BE2C (cell line): ENCODE measurements around the gene ADK.
"Not testable (repeated sequence)": the region's sequence is repeated elsewhere in the genome, so short reads cannot be mapped to it uniquely, and the experiment has no call there.

Source experiments
- DNase-seq: peaks from one replicate; pipeline ENCODE4 v3.0.0-alpha.2; 2020
- H3K27me3 ChIP-seq: fragments of 250-450 bp; sonication (Bioruptor Pico); 2 replicates; pipeline ENCODE4 v1.5.1; 2020; ENCODE audit warnings: mild to moderate bottlenecking
- H3K36me3 ChIP-seq: fragments of 250-450 bp; sonication (Bioruptor Pico); 2 replicates; pipeline ENCODE4 v1.5.1; 2020; ENCODE audit warnings: mild to moderate bottlenecking
- H3K4me1 ChIP-seq: fragments of 250-450 bp; sonication (Bioruptor Pico); 2 replicates; pipeline ENCODE4 v1.5.1; 2020
- H3K4me3 ChIP-seq: 2 replicates; pipeline ENCODE4 v1.5.1; 2011; ENCODE audit warnings: low read depth, low read length
- H3K9me3 ChIP-seq: fragments of 250-450 bp; sonication (Bioruptor Pico); 2 replicates; pipeline ENCODE4 v1.5.1; 2020
- CTCF ChIP-seq: IDR thresholded peaks from 2 replicates; pipeline ENCODE4 v1.5.1; 2012; ENCODE audit warnings: mild to moderate bottlenecking, low read depth, low read length

The ADK gene

GRCh38 chr10:74179111-74179710 lies 28.2 kb downstream of the ADK start:
- no peak for TF ChIP-seq CTCF
- no peak for DNase-seq
- Histone ChIP-seq H3K9me3 (no peaks in the 10 kb centered on the region; the same call in 1 of the 2 replicates), H3K27me3 (no peaks in the 10 kb centered on the region), H3K4me1 (peaks cover 8% of the 10 kb centered on the region), H3K4me3 (no peak overlapping the region), H3K36me3 (no peaks in the 10 kb centered on the region)

- H3K4me1 ChIP-seq: no peaks in the 10 kb centered on the region
- H3K27me3 ChIP-seq: no peaks in the 10 kb centered on the region
- no peaks in the 10 kb centered on the region for H3K36me3 ChIP-seq
- H3K4me3 ChIP-seq: no peak overlapping the region
- H3K9me3 ChIP-seq: no peaks in the 10 kb centered on the region; the same call in 1 of the 2 replicates
- TF ChIP-seq CTCF: no peak
- no peak for DNase-seq
These were observed 35.7 kb downstream of the ADK start for GRCh38 chr10:74186678-74187077.

- Histone ChIP-seq H3K36me3 (no peaks in the 10 kb centered on the region), H3K9me3 (no peaks in the 10 kb centered on the region; the same call in 1 of the 2 replicates), H3K4me3 (no peak overlapping the region), H3K4me1 (no peaks in the 10 kb centered on the region), H3K27me3 (no peaks in the 10 kb centered on the region)
- no peak for TF ChIP-seq CTCF
- no peak for DNase-seq
These were observed 36.2 kb downstream of the ADK start for GRCh38 chr10:74187237-74187636.

GRCh38 chr10:74188617-74189016 lies 37.6 kb downstream of the ADK start:
- H3K36me3 ChIP-seq, H3K27me3 ChIP-seq, H3K9me3 ChIP-seq, DNase-seq, H3K4me1 ChIP-seq, H3K4me3 ChIP-seq: not testable (repeated sequence)

- no peak for TF ChIP-seq CTCF
- DNase-seq: no peak
- Histone ChIP-seq H3K9me3 (no peaks in the 10 kb centered on the region), H3K36me3 (no peaks in the 10 kb centered on the region), H3K27me3 (no peaks in the 10 kb centered on the region), H3K4me1 (no peaks in the 10 kb centered on the region), H3K4me3 (no peak overlapping the region)
These were observed 39.0 kb downstream of the ADK start for GRCh38 chr10:74189999-74190421.

GRCh38 chr10:74190494-74190893 lies 39.5 kb downstream of the ADK start:
- no peaks in the 10 kb centered on the region for H3K9me3 ChIP-seq
- H3K4me3 ChIP-seq: no peak overlapping the region
- no peak for DNase-seq
- H3K27me3 ChIP-seq: no peaks in the 10 kb centered on the region
- no peak for TF ChIP-seq CTCF
- H3K4me1 ChIP-seq: no peaks in the 10 kb centered on the region
- H3K36me3 ChIP-seq: no peaks in the 10 kb centered on the region
